A673 (cell line): Measurements from ENCODE around the gene PLSCR1.

ENCODE experiments used
- CTCF ChIP-seq: fragments of 300-800, 200-600 bp; sonication (generic); conservative IDR thresholded peaks from 2 replicates; pipeline ENCODE4 v1.5.1; 2017; ENCODE audit warnings: low read depth, mild to moderate bottlenecking, antibody characterized with exemption, low read length, moderate library complexity, mixed read lengths
- EZH2 ChIP-seq: fragments of 200-600 bp; sonication (generic); IDR thresholded peaks from 2 replicates; pipeline ENCODE4 v1.6.1; 2017; ENCODE audit warnings: borderline replicate concordance, low read depth, mild to moderate bottlenecking, mixed read lengths, antibody characterized with exemption, low read length; ENCODE audit not compliant: poor library complexity, severe bottlenecking

GRCh38 chr3:146537603-146538002 lies 6.8 kb downstream of the PLSCR1 start:
- TF ChIP-seq CTCF (no peak), EZH2 (no peak)
